ENCODE measurements around the gene DNER. TPM values are rescaled to one million over a fixed set of nuclear protein-coding genes. Genes with fewer than 3 reads are reported as not detected.

Gene DNER
- total RNA-seq, 1 experiment from 2014 or later: 3.7 TPM

- no peak for TF ChIP-seq ZNF121 (CRISPR knock-in tag; IDR thresholded peaks at IDR 0.05)
- TF ChIP-seq ETV6 (CRISPR knock-in tag; IDR thresholded peaks at IDR 0.05): no peak
- no peak for TF ChIP-seq ZNF423 (CRISPR knock-in tag; IDR thresholded peaks at IDR 0.05)
- no peak for TF ChIP-seq PREB (CRISPR knock-in tag; IDR thresholded peaks at IDR 0.05; ENCODE audit: borderline replicate concordance)
- TF ChIP-seq ZNF671 (CRISPR knock-in tag; IDR thresholded peaks at IDR 0.05): no peak
- no peak for TF ChIP-seq EMX1 (CRISPR knock-in tag; IDR thresholded peaks at IDR 0.05)
- TF ChIP-seq, protein P1, sequence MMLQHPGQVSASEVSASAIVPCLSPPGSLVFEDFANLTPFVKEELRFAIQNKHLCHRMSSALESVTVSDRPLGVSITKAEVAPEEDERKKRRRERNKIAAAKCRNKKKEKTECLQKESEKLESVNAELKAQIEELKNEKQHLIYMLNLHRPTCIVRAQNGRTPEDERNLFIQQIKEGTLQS (CRISPR knock-in tag; conservative IDR thresholded peaks at IDR 0.05): no peak
- TF ChIP-seq, protein P2, sequence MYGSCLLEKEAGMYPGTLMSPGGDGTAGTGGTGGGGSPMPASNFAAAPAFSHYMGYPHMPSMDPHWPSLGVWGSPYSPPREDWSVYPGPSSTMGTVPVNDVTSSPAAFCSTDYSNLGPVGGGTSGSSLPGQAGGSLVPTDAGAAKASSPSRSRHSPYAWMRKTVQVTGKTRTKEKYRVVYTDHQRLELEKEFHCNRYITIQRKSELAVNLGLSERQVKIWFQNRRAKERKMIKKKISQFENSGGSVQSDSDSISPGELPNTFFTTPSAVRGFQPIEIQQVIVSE (CRISPR knock-in tag; IDR thresholded peaks at IDR 0.05; ENCODE audit: borderline replicate concordance): no peak
- no peak for TF ChIP-seq FOXP1 (CRISPR knock-in tag; IDR thresholded peaks at IDR 0.05; ENCODE audit: borderline replicate concordance)
- no peak for TF ChIP-seq NR2C2 (CRISPR knock-in tag; IDR thresholded peaks at IDR 0.05)
- no peak for TF ChIP-seq ZNF138 (CRISPR knock-in tag; conservative IDR thresholded peaks at IDR 0.05)
- TF ChIP-seq FOXK1 (CRISPR knock-in tag; IDR thresholded peaks at IDR 0.05): no peak
- ATAC-seq: no peak
- H3K27ac Mint-ChIP-seq: no peak overlapping the region
Observed at GRCh38 chr2:229523663-229524062, 190.7 kb downstream of the DNER start.

DNA sequence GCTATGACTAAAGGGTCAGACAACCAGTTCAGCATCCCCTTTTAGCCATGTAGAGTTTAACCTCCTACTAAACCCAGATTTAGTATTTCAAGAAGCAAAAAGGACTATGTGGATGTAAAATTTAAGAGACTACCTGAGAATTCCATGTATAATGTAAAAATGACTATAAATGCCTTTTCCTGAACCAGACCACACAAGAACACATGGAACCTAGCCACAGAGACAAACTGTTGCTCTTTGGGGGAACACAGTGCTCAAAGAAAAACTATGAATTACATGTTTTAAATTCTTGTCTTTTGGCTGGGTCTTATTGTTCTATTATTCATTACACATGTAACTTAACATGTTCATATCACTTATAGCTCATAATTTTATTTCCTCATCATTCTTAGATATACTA lies 192.8 kb downstream of the DNER start:
- ChIA-PET POLR2A (no interaction called here), CTCF (no interaction called here)
- Mint-ChIP-seq H3K9me3 (no peaks in the 10 kb centered on the region), H3K4me3 (no peak overlapping the region), H3K27ac (no peak overlapping the region), H3K27me3 (ENCODE audit: low read depth) (no peaks in the 10 kb centered on the region), H3K36me3 (no peaks in the 10 kb centered on the region), H3K4me1 (peaks cover 20% of the 10 kb centered on the region)
- no peak for ATAC-seq
- TF ChIP-seq SMAD3 (CRISPR knock-in tag; IDR thresholded peaks at IDR 0.05; ENCODE audit: borderline replicate concordance) (no peak), ZNF121 (CRISPR knock-in tag; IDR thresholded peaks at IDR 0.05) (no peak), NFE2L1 (CRISPR knock-in tag; IDR thresholded peaks at IDR 0.05) (no peak), NR1H2 (CRISPR knock-in tag; IDR thresholded peaks at IDR 0.05) (no peak), JUN (CRISPR knock-in tag; IDR thresholded peaks at IDR 0.05) (no peak), MYBL2 (CRISPR knock-in tag; IDR thresholded peaks at IDR 0.05) (no peak), FOXJ3 (CRISPR knock-in tag; IDR thresholded peaks at IDR 0.05; ENCODE audit: borderline replicate concordance) (no peak), ELF4 (CRISPR knock-in tag; IDR thresholded peaks at IDR 0.05; ENCODE audit: low read depth) (no peak), RORB (CRISPR knock-in tag; IDR thresholded peaks at IDR 0.05) (no peak), NR2C2 (CRISPR knock-in tag; IDR thresholded peaks at IDR 0.05) (no peak)
- TF ChIP-seq, protein P3, sequence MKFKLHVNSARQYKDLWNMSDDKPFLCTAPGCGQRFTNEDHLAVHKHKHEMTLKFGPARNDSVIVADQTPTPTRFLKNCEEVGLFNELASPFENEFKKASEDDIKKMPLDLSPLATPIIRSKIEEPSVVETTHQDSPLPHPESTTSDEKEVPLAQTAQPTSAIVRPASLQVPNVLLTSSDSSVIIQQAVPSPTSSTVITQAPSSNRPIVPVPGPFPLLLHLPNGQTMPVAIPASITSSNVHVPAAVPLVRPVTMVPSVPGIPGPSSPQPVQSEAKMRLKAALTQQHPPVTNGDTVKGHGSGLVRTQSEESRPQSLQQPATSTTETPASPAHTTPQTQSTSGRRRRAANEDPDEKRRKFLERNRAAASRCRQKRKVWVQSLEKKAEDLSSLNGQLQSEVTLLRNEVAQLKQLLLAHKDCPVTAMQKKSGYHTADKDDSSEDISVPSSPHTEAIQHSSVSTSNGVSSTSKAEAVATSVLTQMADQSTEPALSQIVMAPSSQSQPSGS (CRISPR knock-in tag; IDR thresholded peaks at IDR 0.05; ENCODE audit: borderline replicate concordance, low read depth): no peak
- DNase-seq (ENCODE audit: low spot score): no peak

More at GRCh38 chr2:229523663-229524062, 190.7 kb downstream of the DNER start:
- peaks cover 30% of the 10 kb centered on the region for H3K4me1 Mint-ChIP-seq
- H3K9me3 Mint-ChIP-seq: no peaks in the 10 kb centered on the region
- H3K27me3 Mint-ChIP-seq (ENCODE audit: low read depth): no peaks in the 10 kb centered on the region
- ChIA-PET POLR2A (no interaction called here), CTCF (interaction anchor here (1.1 kb wide), 1 partner anchor 93 kb away, joined by 3 read pairs; no protein-coding TSS in a partner anchor)
- H3K36me3 Mint-ChIP-seq: no peaks in the 10 kb centered on the region
- no peak for DNase-seq (ENCODE audit: low spot score)
- no peak overlapping the region for H3K4me3 Mint-ChIP-seq

- Mint-ChIP-seq H3K36me3 (no peaks in the 10 kb centered on the region), H3K4me3 (no peak overlapping the region), H3K4me1 (peaks cover 20% of the 10 kb centered on the region), H3K27me3 (ENCODE audit: low read depth) (no peaks in the 10 kb centered on the region), H3K9me3 (no peaks in the 10 kb centered on the region), H3K27ac (no peak overlapping the region)
- ChIA-PET POLR2A (no interaction called here), CTCF (no interaction called here)
- ATAC-seq (peak; percentile 60; the same call in 1 of the 2 replicates), DNase-seq (ENCODE audit: low spot score) (no peak)
- TF ChIP-seq GRHL2 (CRISPR knock-in tag; IDR thresholded peaks at IDR 0.05; ENCODE audit: insufficient replicate concordance, severe bottlenecking): no peak
- no peak for TF ChIP-seq ZBTB43 (CRISPR knock-in tag; IDR thresholded peaks at IDR 0.05)
- TF ChIP-seq, protein P4, sequence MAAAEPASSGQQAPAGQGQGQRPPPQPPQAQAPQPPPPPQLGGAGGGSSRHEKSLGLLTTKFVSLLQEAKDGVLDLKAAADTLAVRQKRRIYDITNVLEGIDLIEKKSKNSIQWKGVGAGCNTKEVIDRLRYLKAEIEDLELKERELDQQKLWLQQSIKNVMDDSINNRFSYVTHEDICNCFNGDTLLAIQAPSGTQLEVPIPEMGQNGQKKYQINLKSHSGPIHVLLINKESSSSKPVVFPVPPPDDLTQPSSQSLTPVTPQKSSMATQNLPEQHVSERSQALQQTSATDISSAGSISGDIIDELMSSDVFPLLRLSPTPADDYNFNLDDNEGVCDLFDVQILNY (CRISPR knock-in tag; IDR thresholded peaks at IDR 0.05): no peak
Observed at GRCh38 chr2:229520691-229521096, 193.7 kb downstream of the DNER start.

Data from WTC11 (cell line).